Chondrocyte (in vitro differentiated cells): ENCODE results near the gene MARK1. TPM values are rescaled to one million over a fixed set of nuclear protein-coding genes. Genes with fewer than 3 reads are reported as not detected.

Source experiments
- DNase-seq: peaks from one replicate; pipeline ENCODE4 v3.0.0; 2021; ENCODE audit warnings: mixed read lengths, low spot score
- H3K27ac Mint-ChIP-seq: one replicate; pipeline ENCODE4 v1.8.0; 2021; ENCODE audit warnings: mild to moderate bottlenecking, moderate library complexity, mixed read lengths; ENCODE audit not compliant: unreplicated experiment
- H3K27me3 Mint-ChIP-seq: 2 replicates; pipeline ENCODE4 v1.8.0; 2021; ENCODE audit warnings: low read depth, mixed read lengths
- H3K36me3 Mint-ChIP-seq: 2 replicates; pipeline ENCODE4 v1.8.0; 2021; ENCODE audit warnings: low read depth, mixed read lengths
- H3K4me1 Mint-ChIP-seq: 2 replicates; pipeline ENCODE4 v1.8.0; 2021; ENCODE audit warnings: low read depth, mild to moderate bottlenecking, mixed read lengths
- H3K4me3 Mint-ChIP-seq: one replicate; pipeline ENCODE4 v1.8.0; 2021; ENCODE audit warnings: mild to moderate bottlenecking, moderate library complexity, mixed read lengths; ENCODE audit not compliant: unreplicated experiment
- H3K9me3 Mint-ChIP-seq: 2 replicates; pipeline ENCODE4 v1.8.0; 2021; ENCODE audit warnings: low read depth, mixed read lengths
- CTCF ChIP-seq: fragments of 200-600 bp; sonication (generic); IDR thresholded peaks from 2 replicates; pipeline ENCODE4 v1.5.0; 2021; ENCODE audit warnings: antibody characterized with exemption, mild to moderate bottlenecking, moderate library complexity
- total RNA-seq: library from RNA; stranded (reverse); gene quantifications from 3 replicates; pipeline ENCODE4 v1.2.1, GENCODE V29; 2021

Gene MARK1
- total RNA-seq, 1 donor from 2014 or later: 4.1 TPM

DNA sequence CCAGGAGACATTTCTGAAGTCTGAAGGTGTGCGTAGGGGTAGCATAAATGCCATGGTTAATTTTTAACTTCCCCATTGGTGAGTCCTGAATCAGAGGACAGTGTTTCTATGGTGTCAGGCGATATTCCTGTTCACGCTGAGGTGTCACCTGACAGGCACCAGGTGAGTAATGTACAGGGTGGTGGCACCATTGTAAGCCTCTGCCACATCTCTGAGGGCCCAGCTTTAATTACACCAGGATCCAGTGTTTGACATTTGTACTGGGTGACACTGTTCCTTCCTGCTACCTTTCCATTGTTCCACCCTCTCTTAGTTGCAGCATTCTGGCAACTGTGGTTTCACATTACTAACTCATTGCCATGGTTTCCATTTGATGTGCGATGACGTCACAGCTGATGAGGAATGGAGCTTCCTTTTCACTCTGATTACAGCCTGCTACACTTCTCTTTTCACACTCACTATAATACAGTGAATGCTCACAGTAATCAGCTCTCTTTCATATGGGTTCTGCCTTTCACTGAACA lies 40.6 kb upstream of the MARK1 start:
- H3K9me3 Mint-ChIP-seq: peaks cover 3% of the 10 kb centered on the region
- no peaks in the 10 kb centered on the region for H3K36me3 Mint-ChIP-seq
- no peak overlapping the region for H3K4me3 Mint-ChIP-seq
- no peak for TF ChIP-seq CTCF
- no peak for DNase-seq
- H3K27me3 Mint-ChIP-seq: peaks cover 9% of the 10 kb centered on the region
- H3K27ac Mint-ChIP-seq: no peak overlapping the region
- H3K4me1 Mint-ChIP-seq: no peaks in the 10 kb centered on the region

DNA sequence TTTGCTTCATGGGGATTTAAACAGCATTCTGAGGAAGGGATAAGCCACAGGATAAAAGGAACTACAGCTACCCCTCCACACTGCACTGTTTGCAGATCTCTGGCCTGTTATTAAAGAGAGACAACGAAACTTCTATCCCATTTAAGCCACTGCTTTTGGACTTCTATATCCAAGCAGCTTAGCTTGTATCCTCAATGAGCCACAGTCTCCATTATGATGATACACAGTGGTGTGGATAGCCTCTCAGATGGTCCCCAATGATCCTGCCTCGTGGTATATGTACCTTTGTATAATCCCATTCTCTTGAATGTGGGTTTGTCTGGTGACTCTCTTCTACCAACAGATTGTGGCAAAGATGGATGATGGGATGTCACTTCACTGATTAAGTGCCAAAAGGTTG lies 36.0 kb upstream of the MARK1 start:
- H3K27me3 Mint-ChIP-seq: peaks cover 24% of the 10 kb centered on the region
- no peaks in the 10 kb centered on the region for H3K9me3 Mint-ChIP-seq
- H3K4me3 Mint-ChIP-seq: no peak overlapping the region
- no peaks in the 10 kb centered on the region for H3K4me1 Mint-ChIP-seq
- H3K27ac Mint-ChIP-seq: no peak overlapping the region
- no peak for DNase-seq
- TF ChIP-seq CTCF: no peak
- H3K36me3 Mint-ChIP-seq: no peaks in the 10 kb centered on the region

GRCh38 chr1:220497220-220497947 lies 30.6 kb upstream of the MARK1 start:
- Mint-ChIP-seq H3K4me3 (no peak overlapping the region), H3K27me3 (peaks cover 20% of the 10 kb centered on the region), H3K27ac (no peak overlapping the region), H3K9me3 (no peaks in the 10 kb centered on the region), H3K4me1 (no peaks in the 10 kb centered on the region), H3K36me3 (no peaks in the 10 kb centered on the region)
- no peak for DNase-seq
- TF ChIP-seq CTCF: no peak

- DNase-seq: no peak
- Mint-ChIP-seq H3K9me3 (no peaks in the 10 kb centered on the region), H3K36me3 (no peaks in the 10 kb centered on the region), H3K27ac (no peak overlapping the region), H3K4me1 (no peaks in the 10 kb centered on the region), H3K27me3 (peaks cover 19% of the 10 kb centered on the region), H3K4me3 (no peak overlapping the region)
- no peak for TF ChIP-seq CTCF
Observed at GRCh38 chr1:220498188-220498587, 29.7 kb upstream of the MARK1 start.

DNA sequence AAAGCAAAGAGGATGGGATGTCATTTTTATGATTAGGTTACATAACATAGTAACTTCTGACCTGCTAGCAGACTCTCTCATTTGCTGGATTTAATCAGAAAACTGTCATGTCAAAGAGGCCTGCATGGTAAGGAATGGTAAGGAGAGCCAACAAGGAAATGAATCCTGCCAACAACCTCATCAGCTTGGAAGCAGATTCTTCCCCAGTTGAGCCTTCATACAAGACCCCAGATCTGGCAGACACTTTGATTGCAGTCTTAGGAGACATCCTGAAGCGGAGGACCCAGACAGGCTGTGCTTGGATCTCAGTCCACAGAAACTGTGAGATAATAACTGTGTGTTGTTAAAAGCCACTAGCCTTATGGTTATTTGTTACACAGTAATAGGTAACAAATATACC lies 27.6 kb upstream of the MARK1 start:
- Mint-ChIP-seq H3K27me3 (peaks cover 19% of the 10 kb centered on the region), H3K4me3 (no peak overlapping the region), H3K9me3 (no peaks in the 10 kb centered on the region), H3K27ac (no peak overlapping the region), H3K36me3 (no peaks in the 10 kb centered on the region), H3K4me1 (no peaks in the 10 kb centered on the region)
- DNase-seq: no peak
- TF ChIP-seq CTCF: no peak
